ENCODE results near the gene GNAZ.

GNAZ gene

GRCh38 chr22:23145878-23146470 lies 75.7 kb downstream of the GNAZ start:
- TF ChIP-seq JUND (IDR thresholded peaks at IDR 0.05; ENCODE audit: low read depth), result no peak
- DNase-seq (ENCODE audit: low read depth in 1 of 2, low spot score in 1 of 2), result no peak
- in situ Hi-C loops (cut with HindIII; ENCODE audit: low pct_unique_long_range_greater_than_20kb, low sequenced_read_pairs), result no loop called here

GRCh38 chr22:23146478-23147205 lies 76.3 kb downstream of the GNAZ start:
- TF ChIP-seq JUND (IDR thresholded peaks at IDR 0.05; ENCODE audit: low read depth), result no peak
- in situ Hi-C loops (cut with HindIII; ENCODE audit: low pct_unique_long_range_greater_than_20kb, low sequenced_read_pairs), result no loop called here
- no peak for DNase-seq (ENCODE audit: low read depth in 1 of 2, low spot score in 1 of 2)

- in situ Hi-C loops (cut with HindIII; ENCODE audit: low pct_unique_long_range_greater_than_20kb, low sequenced_read_pairs), result no loop called here
- no peak for TF ChIP-seq JUND (IDR thresholded peaks at IDR 0.05; ENCODE audit: low read depth)
- peak; percentile 70 to 94 for DNase-seq (ENCODE audit: low read depth in 1 of 2, low spot score in 1 of 2)
These were observed 77.5 kb downstream of the GNAZ start for GRCh38 chr22:23147617-23148387.

- TF ChIP-seq JUND (IDR thresholded peaks at IDR 0.05; ENCODE audit: low read depth), result no peak
- no peak for DNase-seq (ENCODE audit: low read depth in 1 of 2, low spot score in 1 of 2)
- in situ Hi-C loops (cut with HindIII; ENCODE audit: low pct_unique_long_range_greater_than_20kb, low sequenced_read_pairs), result no loop called here
These were observed 79.5 kb downstream of the GNAZ start for GRCh38 chr22:23149743-23150238.

- in situ Hi-C loops (cut with HindIII; ENCODE audit: low pct_unique_long_range_greater_than_20kb, low sequenced_read_pairs), result no loop called here
- no peak for TF ChIP-seq JUND (IDR thresholded peaks at IDR 0.05; ENCODE audit: low read depth)
- DNase-seq (ENCODE audit: low read depth in 1 of 2, low spot score in 1 of 2), result no peak
These were observed 80.4 kb downstream of the GNAZ start for GRCh38 chr22:23150762-23151161.

- no peak for TF ChIP-seq JUND (IDR thresholded peaks at IDR 0.05; ENCODE audit: low read depth)
- in situ Hi-C loops (cut with HindIII; ENCODE audit: low pct_unique_long_range_greater_than_20kb, low sequenced_read_pairs), result no loop called here
- no peak for DNase-seq (ENCODE audit: low read depth in 1 of 2, low spot score in 1 of 2)
These were observed 81.5 kb downstream of the GNAZ start for GRCh38 chr22:23151827-23152226.

GRCh38 chr22:23152238-23153114 lies 82.2 kb downstream of the GNAZ start:
- in situ Hi-C loops (cut with HindIII; ENCODE audit: low pct_unique_long_range_greater_than_20kb, low sequenced_read_pairs), result no loop called here
- no peak for TF ChIP-seq JUND (IDR thresholded peaks at IDR 0.05; ENCODE audit: low read depth)
- DNase-seq (ENCODE audit: low read depth in 1 of 2, low spot score in 1 of 2), result no peak

GRCh38 chr22:23153994-23154393 lies 83.7 kb downstream of the GNAZ start:
- no peak for TF ChIP-seq JUND (IDR thresholded peaks at IDR 0.05; ENCODE audit: low read depth)
- DNase-seq (ENCODE audit: low read depth in 1 of 2, low spot score in 1 of 2), result no peak
- in situ Hi-C loops (cut with HindIII; ENCODE audit: low pct_unique_long_range_greater_than_20kb, low sequenced_read_pairs), result no loop called here

- DNase-seq (ENCODE audit: low read depth in 1 of 2, low spot score in 1 of 2), result no peak
- in situ Hi-C loops (cut with HindIII; ENCODE audit: low pct_unique_long_range_greater_than_20kb, low sequenced_read_pairs), result no loop called here
- no peak for TF ChIP-seq JUND (IDR thresholded peaks at IDR 0.05; ENCODE audit: low read depth)
These were observed 84.1 kb downstream of the GNAZ start for GRCh38 chr22:23154461-23154860.

- in situ Hi-C loops (cut with HindIII; ENCODE audit: low pct_unique_long_range_greater_than_20kb, low sequenced_read_pairs), result no loop called here
These were observed 84.8 kb downstream of the GNAZ start for GRCh38 chr22:23155143-23155542.

GRCh38 chr22:23155831-23156230 lies 85.5 kb downstream of the GNAZ start:
- no peak for TF ChIP-seq JUND (IDR thresholded peaks at IDR 0.05; ENCODE audit: low read depth)
- no peak for DNase-seq (ENCODE audit: low read depth in 1 of 2, low spot score in 1 of 2)
- in situ Hi-C loops (cut with HindIII; ENCODE audit: low pct_unique_long_range_greater_than_20kb, low sequenced_read_pairs), result no loop called here

More at GRCh38 chr22:23155143-23155542, 84.8 kb downstream of the GNAZ start:
- TF ChIP-seq JUND (IDR thresholded peaks at IDR 0.05; ENCODE audit: low read depth), result no peak
- DNase-seq (ENCODE audit: low read depth in 1 of 2, low spot score in 1 of 2), result no peak

GRCh38 chr22:23156286-23156685 lies 86.0 kb downstream of the GNAZ start:
- no peak for TF ChIP-seq JUND (IDR thresholded peaks at IDR 0.05; ENCODE audit: low read depth)
- in situ Hi-C loops (cut with HindIII; ENCODE audit: low pct_unique_long_range_greater_than_20kb, low sequenced_read_pairs), result no loop called here
- no peak for DNase-seq (ENCODE audit: low read depth in 1 of 2, low spot score in 1 of 2)

Data from T47D (cell line).